GM19035 (cell line): Measurements from ENCODE around the gene S100A16.
A peak's percentile ranks its signal among the peaks of the same experiment; 100 is the strongest.

Experiments
- ATAC-seq: cut with Tn5 transposase; IDR thresholded peaks from one replicate; pipeline ENCODE4 v1.9.1; 2021; ENCODE audit not compliant: unreplicated experiment

The S100A16 gene

DNA sequence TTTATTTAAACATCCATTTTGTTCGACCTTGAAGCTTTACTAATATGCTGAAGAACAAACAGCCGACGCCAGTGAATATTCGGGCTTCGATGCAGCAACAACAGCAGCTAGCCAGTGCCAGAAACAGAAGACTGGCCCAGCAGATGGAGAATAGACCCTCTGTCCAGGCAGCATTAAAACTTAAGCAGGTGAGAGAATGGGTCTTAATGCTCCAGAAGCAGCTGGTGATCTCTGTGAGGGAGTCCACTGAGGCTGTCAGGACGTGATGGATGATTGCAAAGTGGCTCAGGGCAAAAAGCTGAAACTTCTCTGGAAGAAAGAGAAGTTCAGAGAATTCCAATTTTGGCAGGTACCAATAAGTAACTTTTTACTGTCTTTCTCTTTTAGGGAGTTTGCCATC is 25.3 kb upstream of the S100A16 start:
- ATAC-seq = no peak

DNA sequence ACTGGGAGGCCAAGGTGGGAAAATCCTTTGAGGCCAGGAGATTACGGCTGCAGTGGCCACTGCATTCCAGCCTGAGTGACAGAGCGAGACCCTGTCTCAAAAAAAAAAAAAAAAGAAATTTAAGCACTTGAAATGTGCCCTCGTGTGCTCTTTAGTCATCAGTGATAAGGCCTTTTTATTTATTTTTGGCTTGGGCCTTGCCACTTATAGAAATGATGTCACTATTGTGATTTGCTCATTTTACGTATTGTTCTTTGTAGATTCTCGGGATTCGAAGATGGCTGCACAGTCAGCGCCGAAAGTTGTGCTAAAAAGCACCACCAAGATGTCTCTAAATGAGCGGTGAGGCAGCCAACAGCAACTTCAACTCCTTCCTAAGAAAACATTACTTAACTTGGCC is 23.4 kb upstream of the S100A16 start:
- no peak for ATAC-seq

DNA sequence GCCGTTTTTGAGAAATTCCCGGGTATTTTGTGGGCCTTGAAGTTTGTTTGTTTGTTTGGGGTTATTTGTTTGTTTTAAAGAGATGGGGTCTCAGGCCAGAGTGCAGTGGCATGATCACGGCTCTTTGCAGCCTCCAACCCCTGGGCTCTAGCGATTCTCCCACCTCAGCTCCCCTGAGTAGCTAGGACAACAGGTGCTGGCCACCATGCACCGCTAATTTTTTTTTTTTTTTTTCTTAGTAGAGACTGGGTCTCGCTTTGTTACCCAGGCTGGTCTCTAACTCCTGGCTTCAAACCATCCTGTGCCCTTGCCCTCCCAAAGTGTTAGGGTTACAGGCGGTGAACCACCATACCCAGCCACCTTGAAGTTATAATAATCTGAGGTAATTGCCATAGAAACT is 22.9 kb upstream of the S100A16 start:
- ATAC-seq = no peak

DNA sequence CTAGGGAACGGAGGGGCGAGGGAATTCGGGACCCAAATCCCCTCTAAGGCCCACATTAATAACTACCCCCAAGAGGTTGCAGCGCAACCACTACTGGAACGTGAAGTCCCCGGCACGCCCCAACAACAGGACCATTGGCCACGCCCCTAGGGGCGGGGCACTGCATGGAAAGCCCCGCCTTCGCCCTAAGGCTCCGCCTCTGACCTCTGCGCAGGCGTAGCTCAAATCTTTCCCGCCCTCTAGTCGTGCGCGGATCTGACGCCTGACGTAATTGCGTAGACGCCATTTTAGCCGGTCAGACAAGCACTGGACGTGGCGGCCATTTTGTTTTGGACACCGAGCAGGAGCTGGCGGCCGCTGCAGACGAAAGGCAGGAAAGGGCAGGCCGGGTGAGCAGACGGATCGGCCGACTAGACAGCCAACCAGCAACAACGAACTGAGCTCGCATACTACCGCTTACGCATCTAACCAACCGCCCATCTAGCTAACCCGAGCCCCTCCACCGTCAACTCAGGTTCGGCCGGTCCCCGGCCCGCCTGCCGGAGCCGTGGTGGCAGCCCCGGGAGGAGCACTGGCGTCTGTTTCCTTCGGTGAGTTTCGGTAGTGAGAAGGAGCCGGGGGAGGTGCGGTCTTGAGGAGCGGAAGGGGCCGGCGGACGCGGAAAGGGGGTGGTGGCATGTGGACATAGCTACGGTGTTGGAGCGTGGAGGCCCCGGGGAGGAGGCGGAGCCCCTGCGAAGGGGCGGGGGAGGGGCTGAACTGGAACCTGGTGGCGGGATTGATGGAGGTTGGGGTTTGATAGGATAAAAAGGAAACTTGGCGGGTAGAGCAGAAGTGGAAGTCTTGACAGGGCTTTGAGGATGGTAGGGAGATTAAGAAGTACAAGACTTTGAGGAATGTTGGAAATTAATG is 21.1 kb upstream of the S100A16 start, which contains the start of gene CHTOP:
CHTOP (plus strand) TSS at position 313 of the 912 bp plus-strand sequence. CDS start 2,523 bp downstream, outside the sequence.
- ATAC-seq = peak; percentile 93

DNA sequence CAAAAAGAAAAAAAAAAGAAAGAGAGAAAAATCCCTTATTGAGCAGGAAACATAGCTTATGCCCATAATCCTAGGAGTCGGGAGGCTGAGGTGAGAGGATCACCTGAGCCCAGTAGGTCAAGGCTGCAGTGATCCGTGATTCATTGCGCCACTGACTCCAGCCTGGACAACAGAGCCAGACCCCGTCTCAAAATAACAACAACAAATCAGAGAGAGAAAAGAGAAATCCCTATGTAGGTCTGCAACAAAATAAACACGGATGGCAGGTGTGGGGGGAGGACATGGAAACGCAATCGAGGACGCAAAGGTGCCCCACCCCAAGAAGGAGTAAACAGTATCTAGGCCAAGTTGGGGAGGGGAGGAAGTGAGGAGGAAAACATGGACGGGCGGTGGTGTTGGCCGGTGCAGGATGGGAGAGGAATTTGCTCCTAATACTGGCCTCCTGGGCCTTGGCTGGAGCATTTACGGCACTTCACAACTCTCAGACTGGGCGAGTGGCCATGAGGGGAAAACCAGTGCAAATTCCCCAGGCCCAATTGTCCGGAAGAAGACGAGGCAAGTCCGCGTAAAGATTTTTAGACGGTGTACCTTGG is 20.3 kb upstream of the S100A16 start:
- ATAC-seq = no peak

DNA sequence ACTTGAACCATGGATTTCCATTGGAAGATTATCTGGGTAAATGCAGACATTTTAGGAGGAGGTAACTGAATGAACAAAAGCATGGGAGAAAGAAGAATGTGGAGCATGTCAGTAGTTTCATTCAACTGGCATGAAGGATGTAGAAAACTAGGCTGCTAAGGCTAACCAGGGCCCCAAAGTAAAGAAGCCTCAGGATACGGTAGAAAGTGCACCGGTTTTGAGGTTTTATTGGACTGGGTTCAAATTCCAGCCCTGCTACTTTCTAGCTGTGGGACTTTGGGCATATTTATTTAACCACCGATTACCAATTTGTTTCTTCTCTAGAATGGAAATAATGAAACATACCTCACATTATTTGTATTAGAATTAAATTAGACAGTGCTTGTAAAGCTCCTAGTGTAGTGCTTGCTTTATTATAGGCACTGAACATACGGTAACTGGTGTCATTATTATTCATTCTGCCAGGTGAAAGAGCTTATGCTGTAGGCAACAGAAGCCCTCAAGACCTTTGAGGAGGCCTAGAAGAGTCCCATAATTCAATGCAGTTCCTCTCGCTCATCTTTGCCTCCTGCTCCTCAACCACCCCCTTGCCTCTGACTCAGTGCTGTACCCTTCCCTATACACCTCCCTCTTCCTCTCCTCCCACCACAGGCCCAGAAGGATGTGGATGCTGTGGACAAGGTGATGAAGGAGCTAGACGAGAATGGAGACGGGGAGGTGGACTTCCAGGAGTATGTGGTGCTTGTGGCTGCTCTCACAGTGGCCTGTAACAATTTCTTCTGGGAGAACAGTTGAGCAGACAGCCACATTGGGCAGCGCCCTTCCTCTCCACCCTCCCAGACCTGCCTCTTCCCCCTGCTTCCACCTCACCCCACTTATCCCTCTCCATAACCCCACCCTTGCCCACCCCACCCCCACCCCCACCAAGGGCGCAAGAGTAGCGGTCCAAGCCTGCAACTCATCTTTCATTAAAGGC is 18.4 kb upstream of the S100A16 start:
- ATAC-seq = no peak

DNA sequence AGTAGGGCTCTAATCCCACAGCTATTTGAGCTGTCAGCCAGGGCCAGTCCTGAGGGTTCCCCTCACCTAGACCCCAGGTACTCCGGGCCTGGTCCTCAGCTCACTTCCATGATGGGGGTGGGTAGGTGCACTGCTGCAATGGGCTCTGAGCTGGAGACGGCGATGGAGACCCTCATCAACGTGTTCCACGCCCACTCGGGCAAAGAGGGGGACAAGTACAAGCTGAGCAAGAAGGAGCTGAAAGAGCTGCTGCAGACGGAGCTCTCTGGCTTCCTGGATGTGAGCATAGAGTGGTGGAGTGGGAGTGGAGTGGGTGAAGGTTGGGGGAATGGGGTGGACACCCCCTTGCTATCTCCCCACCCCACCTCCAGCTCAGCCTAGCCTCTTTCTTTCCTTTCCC is 17.4 kb upstream of the S100A16 start:
- ATAC-seq = no peak

DNA sequence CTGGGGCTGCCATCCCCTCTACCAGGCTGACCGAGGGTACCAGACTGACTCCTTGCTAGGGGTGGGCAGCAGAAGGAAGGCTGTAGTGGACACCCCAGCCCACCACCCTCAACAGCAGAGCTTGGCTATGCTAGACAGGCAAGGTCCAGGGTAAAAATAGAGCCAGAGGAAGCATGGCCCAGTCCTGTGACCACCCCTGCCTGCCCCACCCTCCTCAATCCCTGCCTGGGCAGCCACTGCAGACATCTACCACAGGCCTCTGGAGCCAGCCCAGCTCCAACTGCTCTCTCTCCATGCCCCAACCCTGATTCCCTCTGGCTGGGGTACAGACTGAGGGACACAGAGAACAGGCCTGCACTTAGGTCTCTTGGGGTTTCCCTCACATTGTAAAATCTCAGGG is 17.0 kb upstream of the S100A16 start:
- no peak for ATAC-seq

DNA sequence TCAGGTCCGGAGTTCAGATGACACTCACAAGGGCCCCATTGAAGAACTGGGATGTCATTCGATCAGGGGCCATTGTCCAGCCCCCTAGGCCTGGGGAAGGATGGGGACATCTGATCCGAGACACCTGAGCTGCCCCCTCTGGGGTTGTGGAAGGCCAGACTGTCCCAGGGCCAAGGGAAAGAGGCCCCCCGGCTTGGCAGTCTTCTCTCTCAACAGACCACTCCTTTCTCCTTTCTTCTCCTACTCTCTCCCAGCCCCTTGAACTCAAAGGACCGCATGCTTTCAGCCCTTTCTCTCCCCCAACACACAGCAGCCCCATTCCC is 16.4 kb upstream of the S100A16 start:
- no peak for ATAC-seq

DNA sequence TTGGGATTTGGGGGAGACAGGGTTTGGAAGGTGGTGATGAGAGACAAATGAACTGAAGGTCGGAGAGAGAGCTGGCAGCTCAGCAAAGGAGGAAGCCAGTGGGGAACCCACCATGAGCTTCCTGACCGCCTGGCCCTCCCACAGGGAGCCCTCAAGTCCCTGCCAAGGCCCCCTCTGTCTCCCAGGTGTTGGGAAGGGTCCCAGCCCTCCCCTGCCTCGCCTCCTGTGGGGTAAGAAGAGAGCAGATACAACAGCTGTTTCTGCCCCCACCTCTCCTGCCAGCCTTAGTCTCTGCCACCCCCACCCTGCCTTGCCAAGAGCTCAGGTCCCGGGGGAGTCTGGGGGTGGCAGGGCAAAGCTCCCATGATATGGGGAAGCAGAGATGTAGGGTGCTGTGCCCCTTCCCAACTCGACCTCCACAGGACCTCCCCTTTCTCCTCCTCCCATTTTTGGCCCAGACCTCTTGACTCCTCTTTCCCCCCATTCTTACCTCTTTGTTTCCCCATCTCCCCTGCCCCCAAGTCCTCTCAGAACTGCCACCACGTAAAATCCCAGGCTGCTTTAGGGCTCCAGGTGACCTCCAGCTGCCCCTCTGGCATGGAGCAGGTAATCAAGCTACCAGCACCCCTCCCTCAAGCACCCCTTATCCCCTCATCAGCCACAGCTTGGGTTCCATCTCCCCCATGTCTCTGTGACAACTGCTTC is 15.9 kb upstream of the S100A16 start:
- no peak for ATAC-seq

DNA sequence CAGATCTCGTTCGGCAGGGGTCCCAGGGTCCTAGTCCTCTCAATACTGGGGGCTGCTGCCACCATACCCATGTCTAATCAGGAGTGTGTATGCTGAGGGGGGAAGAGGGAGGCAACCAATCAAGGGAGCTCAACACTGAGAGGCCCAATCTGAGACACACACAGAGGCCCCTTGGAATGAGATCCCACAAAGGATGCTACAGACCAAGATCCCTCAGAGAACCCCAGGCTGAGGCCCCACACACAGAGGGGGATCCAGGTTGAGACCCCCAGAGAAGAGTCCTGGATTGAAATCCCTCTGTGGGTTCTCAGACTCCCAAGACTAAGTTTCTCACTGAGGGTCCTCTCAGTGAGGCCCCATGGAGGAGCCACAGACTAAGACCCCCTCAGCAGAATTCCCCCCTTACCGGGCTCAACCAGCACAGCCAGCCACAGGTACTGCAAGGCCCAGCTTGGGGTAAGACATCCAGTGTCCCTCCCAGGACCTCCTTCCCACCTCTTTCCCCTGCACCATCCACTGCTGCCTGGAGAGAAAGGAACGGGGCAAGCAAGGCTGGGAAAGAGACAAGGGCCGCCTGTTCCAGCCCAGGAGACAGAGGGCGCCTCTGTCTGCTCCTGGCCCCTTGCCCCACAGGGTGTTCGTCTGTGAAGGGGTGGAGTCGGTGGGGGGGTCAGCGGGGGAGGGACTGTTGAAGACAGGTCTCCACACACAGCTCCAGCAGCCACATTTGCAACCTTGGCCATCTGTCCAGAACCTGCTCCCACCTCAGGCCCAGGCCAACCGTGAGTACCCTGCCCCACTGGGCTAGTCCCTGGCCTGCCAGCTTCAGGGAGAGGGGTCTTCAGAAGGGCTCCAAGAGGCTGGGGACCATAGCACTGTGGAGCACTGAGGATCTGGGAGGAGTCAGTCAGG is 15.0 kb upstream of the S100A16 start, which contains the start of gene S100A1:
S100A1 (plus strand) TSS at position 720 of the 912 bp plus-strand sequence. CDS start 2,088 bp downstream, outside the sequence.
- no peak for ATAC-seq

DNA sequence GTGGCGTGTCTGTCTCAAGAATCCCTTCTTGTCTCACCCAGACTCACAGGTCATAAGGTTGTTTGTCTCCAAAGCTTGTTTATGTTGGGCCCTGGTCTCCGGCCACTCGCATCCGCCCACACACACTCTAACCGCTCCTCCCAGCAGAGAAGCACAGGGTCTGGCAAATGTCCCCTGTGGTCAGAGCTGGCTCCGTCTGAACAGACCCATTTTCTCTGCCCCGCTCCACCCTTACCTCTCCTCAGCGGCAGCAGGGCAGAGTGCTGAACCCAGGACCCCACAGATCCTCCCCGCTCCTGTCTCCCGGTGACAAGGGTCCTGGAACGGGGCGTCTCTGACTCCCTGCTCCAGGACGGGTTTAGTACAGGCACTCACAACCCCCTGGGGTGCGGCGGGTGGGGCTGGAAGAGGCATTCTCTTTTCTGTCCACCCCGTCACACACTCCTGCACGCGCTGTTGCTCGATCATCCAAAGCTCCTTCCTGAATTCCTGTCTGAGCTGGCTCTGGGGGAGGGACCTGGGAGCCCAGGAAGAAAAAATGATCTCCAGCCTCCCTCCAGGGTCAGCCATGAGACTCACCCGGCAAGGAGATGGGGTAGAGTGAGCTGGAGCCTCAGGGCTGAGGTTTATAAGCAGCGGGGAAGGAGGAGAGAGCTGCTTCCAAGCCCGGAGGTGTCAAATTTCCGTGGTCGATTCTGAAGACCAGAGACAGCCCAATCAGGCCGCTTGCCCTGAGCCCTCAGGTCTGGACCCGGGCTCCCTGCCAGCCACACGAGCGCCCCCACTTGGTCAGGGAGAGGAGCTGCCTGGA is 14.2 kb upstream of the S100A16 start, which contains the start of gene S100A13:
S100A13 (minus strand) TSS at position 602 of the 811 bp plus-strand sequence. CDS start 1,033 bp downstream, outside the sequence.
- ATAC-seq = no peak

DNA sequence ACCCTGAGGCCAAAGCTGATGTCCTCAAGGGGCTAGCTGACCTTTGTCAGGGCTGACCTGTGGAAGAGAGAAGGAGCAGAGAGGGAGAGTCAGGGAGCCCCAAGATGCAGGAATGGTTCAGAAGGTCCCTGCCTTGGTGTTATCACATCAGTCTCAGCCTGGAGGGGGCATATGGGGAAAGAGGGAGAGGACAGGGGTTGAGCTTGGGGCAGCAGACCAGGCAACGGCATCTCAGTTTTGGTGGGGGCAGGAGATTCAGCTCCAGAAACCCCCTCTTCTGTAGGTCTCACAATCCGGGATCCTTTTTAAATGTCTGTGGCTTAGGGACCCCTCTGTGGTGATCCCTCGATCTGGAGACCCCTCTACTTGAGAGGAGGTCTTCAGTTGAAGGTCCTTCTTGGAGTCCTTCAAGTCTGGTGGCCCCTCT is 13.6 kb upstream of the S100A16 start:
- ATAC-seq = no peak

DNA sequence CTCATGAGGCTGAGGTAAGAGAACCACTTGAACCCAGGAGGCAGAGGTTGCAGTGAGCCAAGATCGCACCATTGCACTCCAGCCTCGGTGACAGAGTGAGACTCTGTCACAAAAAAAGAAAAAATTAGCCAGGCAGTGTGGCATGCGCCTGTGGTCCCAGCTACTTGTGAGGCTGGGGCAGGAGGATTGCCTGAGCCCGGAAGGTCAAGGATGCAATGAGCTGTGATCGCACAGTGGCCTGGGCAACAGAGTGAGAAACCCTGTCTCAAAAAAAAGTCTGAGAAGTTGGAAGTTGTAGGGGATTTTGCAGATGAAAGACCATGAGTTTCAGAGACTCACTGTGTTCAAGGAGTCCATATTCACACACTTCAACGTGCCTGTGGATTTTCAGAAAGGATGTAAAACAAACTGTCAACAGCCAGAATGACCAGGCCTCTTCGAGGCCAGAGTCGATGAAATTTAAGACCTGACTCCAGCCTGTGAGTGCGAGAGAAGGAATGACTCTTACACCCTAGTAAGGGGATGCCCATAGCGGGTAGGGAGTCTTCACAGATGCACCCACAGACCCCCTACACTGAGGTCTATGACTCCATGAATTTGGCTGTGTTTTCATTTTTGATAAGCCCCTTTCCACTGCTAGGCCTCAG is 12.2 kb upstream of the S100A16 start:
- ATAC-seq = no peak

DNA sequence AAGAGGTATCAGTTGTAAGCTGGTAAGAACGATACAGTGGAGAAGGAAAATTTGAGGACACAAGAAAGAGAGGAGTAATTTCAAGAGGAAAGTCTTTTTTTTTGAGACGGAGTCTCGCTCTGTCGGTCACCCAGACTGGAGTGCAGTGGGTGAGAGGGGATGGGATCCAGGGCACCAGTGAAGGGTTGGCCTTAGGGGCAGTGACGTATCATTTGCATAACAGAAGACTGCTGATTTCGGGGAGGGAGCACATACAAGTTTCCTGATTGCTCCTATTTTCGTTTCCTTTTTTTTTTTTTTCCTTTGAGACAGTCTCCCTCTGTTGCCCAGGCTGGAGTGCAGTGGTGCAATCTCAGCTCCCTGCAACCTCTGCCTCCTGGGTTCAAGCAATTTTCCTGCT is 10.2 kb upstream of the S100A16 start:
- ATAC-seq = no peak

DNA sequence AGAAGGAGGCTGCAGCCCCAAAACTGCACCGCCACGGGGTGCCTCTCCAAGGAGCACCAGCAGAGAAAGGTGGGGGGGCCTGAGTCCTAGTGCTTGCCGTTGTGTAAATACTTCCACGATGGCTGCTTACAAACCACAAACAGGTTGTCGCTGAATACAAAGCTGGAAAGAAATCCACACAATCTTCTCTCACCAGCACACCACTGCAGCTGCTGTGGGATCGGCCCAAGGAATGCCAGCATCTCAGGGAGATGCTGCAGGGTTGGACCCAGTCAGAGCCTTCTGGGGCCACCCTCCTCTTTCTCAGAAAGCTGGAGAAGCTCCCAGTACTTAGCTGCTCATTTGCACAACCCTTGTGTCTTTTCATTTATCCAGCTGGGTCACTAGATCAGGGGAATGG is 6.2 kb upstream of the S100A16 start:
- no peak for ATAC-seq

DNA sequence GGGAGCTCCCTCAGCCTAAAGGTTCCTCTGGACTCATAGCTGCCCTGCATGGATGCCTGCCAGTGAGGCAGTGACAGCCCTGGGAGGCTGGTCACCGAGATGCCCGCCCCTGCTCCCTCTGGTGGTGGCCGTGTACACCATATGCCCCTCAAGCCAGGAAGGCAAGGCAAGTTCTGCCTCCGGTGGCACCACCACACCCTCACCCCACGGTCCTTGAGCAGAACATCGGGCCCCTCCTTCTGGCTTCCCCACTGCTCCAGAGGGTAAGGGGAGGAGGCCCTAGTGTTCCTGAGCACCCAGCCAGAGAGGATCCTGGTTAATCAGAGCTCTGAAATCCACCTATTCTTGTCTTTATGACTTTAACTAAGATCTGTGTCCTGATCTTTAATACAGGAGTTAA is 4.7 kb upstream of the S100A16 start:
- ATAC-seq = peak; percentile 73

DNA sequence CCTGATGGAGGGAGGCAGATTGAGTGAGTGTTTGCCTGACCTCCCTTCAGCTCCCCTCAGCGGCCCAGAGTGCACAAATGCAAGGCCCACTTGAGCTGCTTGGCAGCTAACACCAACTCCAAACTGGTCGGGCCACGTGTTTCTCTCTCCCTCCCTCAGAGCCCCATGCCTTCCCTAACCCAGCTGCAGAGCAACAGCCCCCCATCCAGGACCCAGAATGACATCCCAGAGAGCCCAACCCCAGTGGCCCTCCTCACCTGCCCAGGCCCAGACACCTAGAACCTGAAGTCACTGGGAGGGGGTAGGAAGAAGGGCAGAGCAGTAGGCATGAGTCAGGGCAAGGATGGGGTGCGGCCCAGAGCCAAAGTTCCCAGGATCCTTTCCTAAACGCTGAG is 4.0 kb upstream of the S100A16 start:
- no peak for ATAC-seq
